Natural killer cell (primary cell): ENCODE measurements around the gene GPRIN3. TPM values are rescaled to one million over a fixed set of nuclear protein-coding genes. Genes with fewer than 3 reads are reported as not detected.

Experiments used
- total RNA-seq, 4 donors: library from RNA; stranded (reverse); fragments of 120-200 nt in 1 of 4; gene quantifications; one replicate each; pipeline versions ENCODE4 v1.2.3 to v1.2.4, GENCODE V29; 2013 to 2022

Gene GPRIN3
- total RNA-seq, 3 donors from 2014 or later (not counting 1 experiment from before 2014, with no cell fraction given): 48.3 to 50.7 (median 48.5) TPM

Other genes starting within 250 kb of the GPRIN3 start
- 1 to 10 TPM; 3.2 to 7.6 (median 5.1) TPM for gene TIGD2, start 196.3 kb downstream of the GPRIN3 start, total RNA-seq